GM12865 (cell line): ENCODE data around the gene FAM193A.

Source experiments
- DNase-seq: peaks from one replicate; pipeline ENCODE4 v3.0.0; 2010; ENCODE audit warnings: low read depth
- H3K4me3 ChIP-seq: 2 replicates; pipeline ENCODE4 v1.5.1; 2011; ENCODE audit warnings: mild to moderate bottlenecking, low read depth, low read length, control low read depth
- TF ChIP-seq, protein P1 (sequence below): IDR thresholded peaks from 2 replicates; pipeline ENCODE4 v1.5.1; 2011; ENCODE audit warnings: low read length, control low read depth, low read depth, inconsistent platforms; ENCODE audit not compliant: insufficient read depth; ENCODE audit errors: missing control alignments

Gene FAM193A

DNA sequence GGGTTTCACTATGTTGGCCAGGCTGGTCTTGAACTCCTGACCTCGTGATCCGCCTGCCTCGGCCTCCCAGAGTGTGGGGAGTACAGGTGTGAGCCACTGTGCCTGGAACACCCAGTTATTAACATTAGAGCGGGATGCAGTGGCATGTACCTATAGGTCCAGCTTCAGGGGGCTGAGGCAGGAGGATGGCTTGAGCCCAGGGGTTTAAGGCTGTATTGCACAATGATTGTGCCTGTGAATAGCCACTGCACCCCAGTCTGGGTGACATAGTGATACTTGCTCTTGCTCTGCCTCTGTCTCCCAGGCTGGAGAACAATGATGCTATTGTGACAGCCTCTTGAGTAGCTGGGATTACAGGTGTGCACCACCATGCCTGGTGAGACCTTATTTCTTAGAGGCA lies 39.8 kb downstream of the FAM193A start:
- no peak overlapping the region for H3K4me3 ChIP-seq
- DNase-seq, result no peak
- TF ChIP-seq, protein P1, sequence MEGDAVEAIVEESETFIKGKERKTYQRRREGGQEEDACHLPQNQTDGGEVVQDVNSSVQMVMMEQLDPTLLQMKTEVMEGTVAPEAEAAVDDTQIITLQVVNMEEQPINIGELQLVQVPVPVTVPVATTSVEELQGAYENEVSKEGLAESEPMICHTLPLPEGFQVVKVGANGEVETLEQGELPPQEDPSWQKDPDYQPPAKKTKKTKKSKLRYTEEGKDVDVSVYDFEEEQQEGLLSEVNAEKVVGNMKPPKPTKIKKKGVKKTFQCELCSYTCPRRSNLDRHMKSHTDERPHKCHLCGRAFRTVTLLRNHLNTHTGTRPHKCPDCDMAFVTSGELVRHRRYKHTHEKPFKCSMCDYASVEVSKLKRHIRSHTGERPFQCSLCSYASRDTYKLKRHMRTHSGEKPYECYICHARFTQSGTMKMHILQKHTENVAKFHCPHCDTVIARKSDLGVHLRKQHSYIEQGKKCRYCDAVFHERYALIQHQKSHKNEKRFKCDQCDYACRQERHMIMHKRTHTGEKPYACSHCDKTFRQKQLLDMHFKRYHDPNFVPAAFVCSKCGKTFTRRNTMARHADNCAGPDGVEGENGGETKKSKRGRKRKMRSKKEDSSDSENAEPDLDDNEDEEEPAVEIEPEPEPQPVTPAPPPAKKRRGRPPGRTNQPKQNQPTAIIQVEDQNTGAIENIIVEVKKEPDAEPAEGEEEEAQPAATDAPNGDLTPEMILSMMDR, result no peak

GRCh38 chr4:2578106-2578505 lies 41.7 kb downstream of the FAM193A start:
- H3K4me3 ChIP-seq, result no peak overlapping the region
- TF ChIP-seq, protein P1, result no peak
- DNase-seq, result no peak

DNA sequence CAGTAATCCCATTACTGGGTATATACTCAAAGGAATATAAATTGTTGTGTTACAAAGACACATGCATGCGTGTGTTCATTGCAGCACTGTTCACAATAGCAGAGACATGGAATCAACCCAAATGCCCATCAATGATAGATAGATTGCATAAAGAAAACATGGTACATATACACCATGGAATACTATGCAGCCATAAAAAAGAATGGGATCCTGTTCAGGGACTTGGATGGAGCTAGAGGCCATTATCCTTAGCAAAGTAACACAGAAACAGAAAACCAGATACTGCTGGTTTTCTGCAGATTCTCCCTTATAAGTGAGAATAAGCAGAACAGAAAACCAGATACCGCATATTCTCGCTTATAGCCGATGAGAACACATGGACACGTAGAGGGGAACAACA lies 43.5 kb downstream of the FAM193A start:
- DNase-seq, result no peak
- H3K4me3 ChIP-seq, result no peak overlapping the region
- TF ChIP-seq, protein P1, result no peak

- no peak overlapping the region for H3K4me3 ChIP-seq
- DNase-seq, result no peak
- TF ChIP-seq, protein P1, result no peak
These were observed 46.6 kb downstream of the FAM193A start for GRCh38 chr4:2583092-2583491.

DNA sequence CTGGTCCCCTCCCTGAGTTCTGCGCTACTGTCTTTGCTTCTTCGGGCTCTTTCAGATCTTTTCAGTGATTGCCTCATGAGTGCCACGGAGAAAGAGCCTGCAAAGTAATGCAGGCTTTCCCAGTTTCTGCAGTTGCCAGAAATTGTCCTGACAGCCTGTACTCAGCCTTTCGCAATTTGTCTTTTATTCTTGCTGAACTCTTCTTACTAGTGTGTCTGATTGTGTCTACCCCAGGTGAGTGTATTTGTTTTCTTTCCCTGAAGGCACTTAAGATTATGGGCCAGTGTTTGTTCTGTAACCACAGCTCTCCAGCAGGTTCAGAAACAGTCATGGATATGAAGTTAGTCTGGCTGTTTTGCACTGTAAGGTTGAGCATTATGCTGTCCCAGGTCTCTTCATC lies 47.1 kb downstream of the FAM193A start:
- H3K4me3 ChIP-seq, result no peak overlapping the region
- TF ChIP-seq, protein P1, result no peak
- no peak for DNase-seq

DNA sequence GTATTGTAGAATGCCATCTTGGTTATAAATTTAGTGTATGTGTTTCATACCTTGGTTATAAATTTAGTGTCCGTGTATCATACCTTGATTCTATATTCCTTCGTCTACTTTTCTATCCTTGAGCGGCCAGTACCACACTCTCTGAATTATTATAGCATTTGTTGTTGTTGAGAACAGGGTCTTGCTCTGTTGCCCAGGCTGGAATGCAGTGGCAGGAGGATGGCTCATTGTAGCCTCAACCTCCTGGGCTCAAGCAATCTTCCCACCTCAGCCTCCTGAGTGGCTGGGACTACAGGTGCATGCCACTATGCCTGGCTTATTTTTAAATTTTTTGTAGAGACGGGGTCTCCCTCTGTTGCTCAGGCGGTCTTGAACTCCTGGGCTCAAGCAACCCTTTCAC lies 50.1 kb downstream of the FAM193A start:
- TF ChIP-seq, protein P1, result no peak
- H3K4me3 ChIP-seq, result no peak overlapping the region
- no peak for DNase-seq

GRCh38 chr4:2587213-2587823 lies 50.9 kb downstream of the FAM193A start:
- TF ChIP-seq, protein P1, result no peak
- H3K4me3 ChIP-seq, result no peak overlapping the region
- DNase-seq, result no peak
